Smooth muscle cell (in vitro differentiated cells): ENCODE data around the gene AKAP12. TPM values are rescaled to one million over a fixed set of nuclear protein-coding genes. Genes with fewer than 3 reads are reported as not detected.
A peak's percentile ranks its signal among the peaks of the same experiment; 100 is the strongest.

Experiments
- DNase-seq: peaks from one replicate; lab custom pipeline; 2025; ENCODE audit not compliant: unreplicated experiment; lab: John Stamatoyannopoulos, UW
- H2AFZ ChIP-seq: fragments of 200-600 bp; sonication (generic); 2 replicates; pipeline ENCODE4 v1.6.0; 2016; ENCODE audit warnings: antibody characterized with exemption, low read depth, mild to moderate bottlenecking
- H3F3A ChIP-seq: fragments of 200-600 bp; sonication (generic); 2 replicates; pipeline ENCODE4 v1.6.0; 2017; ENCODE audit warnings: antibody characterized with exemption, low read depth
- H3K27ac ChIP-seq: fragments of 200-600 bp; sonication (generic); 2 replicates; pipeline ENCODE4 v1.5.1; 2016; ENCODE audit warnings: low read depth, mild to moderate bottlenecking
- H3K27me3 ChIP-seq: fragments of 200-600 bp; sonication (generic); 2 replicates; pipeline ENCODE4 v1.6.1; 2016; ENCODE audit warnings: low read depth, mild to moderate bottlenecking
- H3K36me3 ChIP-seq: fragments of 200-600 bp; sonication (generic); 2 replicates; pipeline ENCODE4 v1.5.1; 2016; ENCODE audit warnings: low read depth
- H3K4me1 ChIP-seq: fragments of 200-600 bp; sonication (generic); 2 replicates; pipeline ENCODE4 v1.5.1; 2016; ENCODE audit warnings: low read depth
- H3K4me2 ChIP-seq: fragments of 200-600 bp; sonication (generic); 2 replicates; pipeline ENCODE4 v1.6.0; 2016; ENCODE audit warnings: mild to moderate bottlenecking
- H3K4me3 ChIP-seq: fragments of 200-600 bp; sonication (generic); 2 replicates; pipeline ENCODE4 v1.5.1; 2016; ENCODE audit warnings: mild to moderate bottlenecking
- H3K79me2 ChIP-seq: fragments of 200-600 bp; sonication (generic); 2 replicates; pipeline ENCODE4 v1.6.0; 2016; ENCODE audit warnings: low read depth, mild to moderate bottlenecking
- H3K9ac ChIP-seq: fragments of 200-600 bp; sonication (generic); 2 replicates; pipeline ENCODE4 v1.6.0; 2016; ENCODE audit warnings: low read depth
- H3K9me3 ChIP-seq: fragments of 200-600 bp; sonication (generic); replicated peaks from 2 replicates; pipeline ENCODE4 v1.5.1; 2016; ENCODE audit warnings: low read depth
- H4K20me1 ChIP-seq: fragments of 200-600 bp; sonication (generic); 2 replicates; pipeline ENCODE4 v1.6.0; 2016; ENCODE audit warnings: low read depth
- WGBS: methylation state at CpG from one replicate; pipeline ENCODE4 v1.1.7; 2016; ENCODE audit warnings: low lambda C conversion rate; 5-methylcytosine and 5-hydroxymethylcytosine counted together
- polyA plus RNA-seq: library from polyadenylated mRNA; unstranded; fragments of >200 nt; fragmentation: Nextera tagmentation; extraction: Ambion mirVana; gene quantifications from 2 replicates; pipeline ENCODE4 v1.2.1, GENCODE V29; 2016
- total RNA-seq: library from RNA; depleted of rRNA; stranded (reverse); fragments of >200 nt; gene quantifications from 2 replicates; pipeline ENCODE4 v1.2.3, GENCODE V29; 2014
- TF ChIP-seq, protein P1 (sequence below): fragments of 200-600 bp; sonication (generic); IDR thresholded peaks from 2 replicates; pipeline ENCODE4 v1.5.1; 2017; ENCODE audit warnings: borderline replicate concordance, mild to moderate bottlenecking, antibody characterized with exemption; ENCODE audit not compliant: insufficient read depth, poor library complexity, severe bottlenecking

Gene AKAP12
- total and polyA plus RNA-seq, 2 experiments from 2014 or later, result 10.7 to 13.3 TPM

DNA sequence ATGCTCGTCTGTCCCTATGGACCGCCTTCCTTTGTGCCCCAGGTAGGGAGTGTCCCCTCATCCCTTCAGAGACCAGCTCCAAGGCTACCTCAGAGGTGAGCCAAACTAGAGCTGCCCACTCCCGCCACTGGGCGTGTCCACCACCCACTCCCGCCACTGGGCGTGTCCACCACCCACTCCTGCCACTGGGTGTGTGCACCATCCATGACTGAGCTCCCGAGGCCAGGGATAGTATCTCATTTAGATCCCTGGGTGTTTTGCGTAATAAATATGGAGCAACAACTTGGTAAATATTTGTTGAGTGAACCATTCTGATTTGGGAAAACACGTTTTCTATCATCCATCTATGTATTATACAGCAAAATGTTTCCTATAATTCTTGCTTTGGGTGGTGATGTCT is 82.8 kb downstream of the AKAP12 start:
- H3K4me3 ChIP-seq, result no peak overlapping the region
- H3K4me2 ChIP-seq, result no peak overlapping the region

DNA sequence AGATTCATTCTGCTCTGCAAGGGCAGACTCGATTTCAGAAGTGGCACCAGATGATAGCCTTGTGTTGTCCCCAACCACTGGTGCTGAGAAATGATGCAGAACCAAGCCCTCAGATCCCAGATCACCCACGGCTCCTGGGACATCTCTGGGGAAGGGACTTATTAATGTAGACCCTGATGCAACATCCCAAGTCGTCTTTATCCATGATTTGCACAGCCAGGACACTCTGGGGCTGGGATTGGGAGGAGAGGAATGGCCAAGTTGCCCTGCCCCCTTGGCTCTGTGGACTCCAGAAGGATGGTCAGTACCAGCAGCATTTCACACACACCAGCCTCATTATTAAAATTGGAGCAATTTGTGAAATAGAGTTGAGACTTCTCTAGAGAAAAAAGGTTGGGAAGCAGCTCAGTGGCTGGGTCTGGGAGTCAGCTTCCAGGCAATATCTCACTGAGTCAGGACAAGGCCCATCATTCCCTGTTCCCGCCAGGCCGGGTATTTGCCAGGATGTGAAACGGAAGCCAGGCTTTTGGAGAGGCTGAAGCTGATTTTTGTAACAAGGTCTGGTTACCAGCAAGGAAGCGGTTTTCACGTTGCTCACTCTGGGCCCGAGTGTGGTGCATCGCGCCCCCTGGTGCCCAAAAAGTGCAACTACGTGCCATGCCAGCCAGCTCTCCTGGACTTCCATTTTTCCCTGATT is 84.2 kb downstream of the AKAP12 start:
- Histone ChIP-seq H4K20me1 (no peaks in the 10 kb centered on the region), H3F3A (no peaks in the 10 kb centered on the region), H2AFZ (no peak overlapping the region), H3K36me3 (no peaks in the 10 kb centered on the region), H3K9ac (no peak overlapping the region), H3K27ac (no peak overlapping the region), H3K27me3 (no peaks in the 10 kb centered on the region), H3K4me1 (peaks cover 8% of the 10 kb centered on the region), H3K79me2 (no peaks in the 10 kb centered on the region), H3K4me2 (no peak overlapping the region), H3K4me3 (no peak overlapping the region), H3K9me3 (no peaks in the 10 kb centered on the region)
- peak; percentile 61 for DNase-seq
- TF ChIP-seq, protein P1, sequence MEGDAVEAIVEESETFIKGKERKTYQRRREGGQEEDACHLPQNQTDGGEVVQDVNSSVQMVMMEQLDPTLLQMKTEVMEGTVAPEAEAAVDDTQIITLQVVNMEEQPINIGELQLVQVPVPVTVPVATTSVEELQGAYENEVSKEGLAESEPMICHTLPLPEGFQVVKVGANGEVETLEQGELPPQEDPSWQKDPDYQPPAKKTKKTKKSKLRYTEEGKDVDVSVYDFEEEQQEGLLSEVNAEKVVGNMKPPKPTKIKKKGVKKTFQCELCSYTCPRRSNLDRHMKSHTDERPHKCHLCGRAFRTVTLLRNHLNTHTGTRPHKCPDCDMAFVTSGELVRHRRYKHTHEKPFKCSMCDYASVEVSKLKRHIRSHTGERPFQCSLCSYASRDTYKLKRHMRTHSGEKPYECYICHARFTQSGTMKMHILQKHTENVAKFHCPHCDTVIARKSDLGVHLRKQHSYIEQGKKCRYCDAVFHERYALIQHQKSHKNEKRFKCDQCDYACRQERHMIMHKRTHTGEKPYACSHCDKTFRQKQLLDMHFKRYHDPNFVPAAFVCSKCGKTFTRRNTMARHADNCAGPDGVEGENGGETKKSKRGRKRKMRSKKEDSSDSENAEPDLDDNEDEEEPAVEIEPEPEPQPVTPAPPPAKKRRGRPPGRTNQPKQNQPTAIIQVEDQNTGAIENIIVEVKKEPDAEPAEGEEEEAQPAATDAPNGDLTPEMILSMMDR, result peak; percentile 99
- 21% methylated on average over 12 of the region's 12 CpGs for WGBS

More for the DNA sequence above, 82.8 kb downstream of the AKAP12 start:
- Histone ChIP-seq H3K27me3 (no peaks in the 10 kb centered on the region), H3K9me3 (no peaks in the 10 kb centered on the region), H4K20me1 (no peaks in the 10 kb centered on the region), H3K4me1 (peaks cover 8% of the 10 kb centered on the region), H3K36me3 (no peaks in the 10 kb centered on the region), H3F3A (no peaks in the 10 kb centered on the region), H3K27ac (no peak overlapping the region), H3K9ac (no peak overlapping the region), H3K79me2 (no peaks in the 10 kb centered on the region), H2AFZ (no peak overlapping the region)
- WGBS, result 93% methylated on average over 9 of the region's 9 CpGs
- TF ChIP-seq, protein P1, result no peak
- DNase-seq, result no peak

DNA sequence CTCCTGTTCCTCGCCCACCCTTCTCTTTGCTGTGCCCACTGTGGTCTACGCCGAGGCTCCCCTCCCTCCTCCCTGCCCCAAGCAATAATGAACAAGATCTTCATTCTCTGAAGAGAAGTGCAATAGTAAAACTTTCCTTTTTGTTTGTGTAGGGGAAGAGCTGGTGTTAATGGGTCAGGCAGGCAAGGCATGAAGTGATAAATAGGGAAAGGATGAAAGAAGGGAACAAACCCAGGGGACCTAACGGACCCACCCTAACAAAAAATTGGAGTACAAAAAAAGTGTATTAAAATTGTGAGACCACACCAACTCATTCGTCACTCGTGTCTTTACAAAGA is 84.7 kb downstream of the AKAP12 start:
- 46% methylated on average over 6 of the region's 6 CpGs for WGBS
- H3K4me3 ChIP-seq, result no peak overlapping the region
- DNase-seq, result no peak
- H3K27ac ChIP-seq, result no peak overlapping the region
- peaks cover 8% of the 10 kb centered on the region for H3K4me1 ChIP-seq
- TF ChIP-seq, protein P1, result no peak
- H3K27me3 ChIP-seq, result no peaks in the 10 kb centered on the region
- no peaks in the 10 kb centered on the region for H3K36me3 ChIP-seq
- H3K4me2 ChIP-seq, result no peak overlapping the region
- H3K9me3 ChIP-seq, result no peaks in the 10 kb centered on the region
- H4K20me1 ChIP-seq, result no peaks in the 10 kb centered on the region
- no peaks in the 10 kb centered on the region for H3K79me2 ChIP-seq
- no peak overlapping the region for H3K9ac ChIP-seq
- no peak overlapping the region for H2AFZ ChIP-seq
- no peaks in the 10 kb centered on the region for H3F3A ChIP-seq
